SK-N-SH treated with all-trans-retinoic acid at 6 μM for 48 hours (cell line): ENCODE data around the gene KRABD2.

Source experiments
- ATAC-seq: fragments of 200-7000 bp; cut with Tn5 transposase; 3 replicates; pipeline ENCODE4 v1.9.1; 2020; ENCODE audit warnings: mild to moderate bottlenecking, moderate library complexity
- ARNTL ChIP-seq: fragments of 450-650 bp; formaldehyde crosslinking; IDR thresholded peaks from 2 replicates; pipeline ENCODE4 v1.5.0; 2020; ENCODE audit warnings: low read depth, mild to moderate bottlenecking, moderate library complexity, borderline replicate concordance
- BACH2 ChIP-seq: fragments of 250-450 bp; sonication (Bioruptor Pico); IDR thresholded peaks from 2 replicates; pipeline ENCODE4 v1.9.0; 2021; ENCODE audit warnings: mild to moderate bottlenecking, borderline replicate concordance
- CSDC2 ChIP-seq: fragments of 250-450 bp; sonication (Bioruptor Pico); IDR thresholded peaks from 2 replicates; pipeline ENCODE4 v1.5.0; 2020; ENCODE audit warnings: mild to moderate bottlenecking, moderate library complexity
- ESRRG ChIP-seq: fragments of 250-450 bp; sonication (Bioruptor Pico); IDR thresholded peaks from 2 replicates; pipeline ENCODE4 v1.6.1; 2021; ENCODE audit warnings: mild to moderate bottlenecking
- OSR1 ChIP-seq: fragments of 250-450 bp; sonication (Bioruptor Pico); IDR thresholded peaks from 2 replicates; pipeline ENCODE4 v1.8.0; 2022; ENCODE audit warnings: moderate library complexity, mild to moderate bottlenecking, inconsistent platforms
- SNAI2 ChIP-seq: fragments of 250-450 bp; sonication (Bioruptor Pico); IDR thresholded peaks from 2 replicates; pipeline ENCODE4 v1.5.0; 2020; ENCODE audit warnings: mild to moderate bottlenecking, moderate library complexity
- ZC3H10 ChIP-seq: fragments of 250-450 bp; sonication (Bioruptor Pico); IDR thresholded peaks from 2 replicates; pipeline ENCODE4 v1.5.1; 2021; ENCODE audit warnings: mild to moderate bottlenecking, moderate library complexity
- ZFP3 ChIP-seq: fragments of 250-450 bp; sonication (Bioruptor Pico); IDR thresholded peaks from 2 replicates; pipeline ENCODE4 v1.5.0; 2020; ENCODE audit warnings: mild to moderate bottlenecking, moderate library complexity
- ZFP30 ChIP-seq: fragments of 450-650 bp; formaldehyde crosslinking; IDR thresholded peaks from 2 replicates; pipeline ENCODE4 v1.5.0; 2022; ENCODE audit warnings: mild to moderate bottlenecking, moderate library complexity
- ZNF565 ChIP-seq: fragments of 450-650 bp; formaldehyde crosslinking; conservative IDR thresholded peaks from 2 replicates; pipeline ENCODE4 v1.5.0; 2020; ENCODE audit warnings: low read depth, mild to moderate bottlenecking, moderate library complexity
- ZNF8 ChIP-seq: fragments of 450-650 bp; formaldehyde crosslinking; IDR thresholded peaks from 2 replicates; pipeline ENCODE4 v1.5.0; 2020; ENCODE audit warnings: mild to moderate bottlenecking, moderate library complexity
- TF ChIP-seq, protein P1 (sequence below): fragments of 250-450 bp; sonication (Bioruptor Pico); IDR thresholded peaks from 2 replicates; pipeline ENCODE4 v1.5.1; 2020; ENCODE audit warnings: low read depth, mild to moderate bottlenecking, moderate library complexity
- TF ChIP-seq, protein P2 (sequence below): fragments of 250-450 bp; sonication (Bioruptor Pico); IDR thresholded peaks from 2 replicates; pipeline ENCODE4 v1.5.1; 2021; ENCODE audit warnings: mild to moderate bottlenecking, moderate library complexity
- TF ChIP-seq, protein P3 (sequence below): fragments of 250-450 bp; sonication (Bioruptor Pico); IDR thresholded peaks from 2 replicates; pipeline ENCODE4 v1.5.0; 2020; ENCODE audit warnings: mild to moderate bottlenecking, moderate library complexity
- TF ChIP-seq, protein P4 (sequence below): fragments of 250-450 bp; sonication (Bioruptor Pico); IDR thresholded peaks from 2 replicates; pipeline ENCODE4 v1.8.0; 2020; ENCODE audit warnings: mild to moderate bottlenecking, moderate library complexity, borderline replicate concordance

The KRABD2 gene

DNA sequence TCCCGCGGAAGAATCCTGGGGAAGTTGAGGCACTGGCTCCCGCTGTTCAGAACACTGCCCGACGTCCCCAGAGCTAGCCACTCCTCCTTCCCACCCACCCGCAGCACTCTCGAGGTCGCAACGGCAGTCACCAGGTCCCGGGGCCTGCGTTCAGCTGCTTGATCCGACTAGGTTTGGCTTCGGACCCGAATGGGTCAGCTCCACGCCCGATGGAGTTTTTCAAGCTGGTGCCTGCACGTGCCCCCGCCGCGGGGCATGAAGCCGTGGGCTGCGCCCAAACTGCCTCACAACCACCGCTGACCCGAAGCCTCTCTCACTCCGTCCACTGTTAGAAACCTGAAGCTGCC is 49.2 kb downstream of the KRABD2 start:
- ATAC-seq = no peak; the same call in 2 of the 3 replicates
- no peak for TF ChIP-seq SNAI2 (CRISPR knock-in tag)
- TF ChIP-seq, protein P1, sequence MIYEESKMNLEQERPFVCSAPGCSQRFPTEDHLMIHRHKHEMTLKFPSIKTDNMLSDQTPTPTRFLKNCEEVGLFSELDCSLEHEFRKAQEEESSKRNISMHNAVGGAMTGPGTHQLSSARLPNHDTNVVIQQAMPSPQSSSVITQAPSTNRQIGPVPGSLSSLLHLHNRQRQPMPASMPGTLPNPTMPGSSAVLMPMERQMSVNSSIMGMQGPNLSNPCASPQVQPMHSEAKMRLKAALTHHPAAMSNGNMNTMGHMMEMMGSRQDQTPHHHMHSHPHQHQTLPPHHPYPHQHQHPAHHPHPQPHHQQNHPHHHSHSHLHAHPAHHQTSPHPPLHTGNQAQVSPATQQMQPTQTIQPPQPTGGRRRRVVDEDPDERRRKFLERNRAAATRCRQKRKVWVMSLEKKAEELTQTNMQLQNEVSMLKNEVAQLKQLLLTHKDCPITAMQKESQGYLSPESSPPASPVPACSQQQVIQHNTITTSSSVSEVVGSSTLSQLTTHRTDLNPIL = no peak
- TF ChIP-seq ARNTL (CRISPR knock-in tag) = no peak
- TF ChIP-seq OSR1 (CRISPR knock-in tag) = no peak
- TF ChIP-seq ZNF565 (CRISPR knock-in tag) = no peak
- TF ChIP-seq, protein P2, sequence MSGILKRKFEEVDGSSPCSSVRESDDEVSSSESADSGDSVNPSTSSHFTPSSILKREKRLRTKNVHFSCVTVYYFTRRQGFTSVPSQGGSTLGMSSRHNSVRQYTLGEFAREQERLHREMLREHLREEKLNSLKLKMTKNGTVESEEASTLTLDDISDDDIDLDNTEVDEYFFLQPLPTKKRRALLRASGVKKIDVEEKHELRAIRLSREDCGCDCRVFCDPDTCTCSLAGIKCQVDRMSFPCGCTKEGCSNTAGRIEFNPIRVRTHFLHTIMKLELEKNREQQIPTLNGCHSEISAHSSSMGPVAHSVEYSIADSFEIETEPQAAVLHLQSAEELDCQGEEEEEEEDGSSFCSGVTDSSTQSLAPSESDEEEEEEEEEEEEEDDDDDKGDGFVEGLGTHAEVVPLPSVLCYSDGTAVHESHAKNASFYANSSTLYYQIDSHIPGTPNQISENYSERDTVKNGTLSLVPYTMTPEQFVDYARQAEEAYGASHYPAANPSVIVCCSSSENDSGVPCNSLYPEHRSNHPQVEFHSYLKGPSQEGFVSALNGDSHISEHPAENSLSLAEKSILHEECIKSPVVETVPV = no peak
- TF ChIP-seq CSDC2 (CRISPR knock-in tag) = no peak
- TF ChIP-seq, protein P3, sequence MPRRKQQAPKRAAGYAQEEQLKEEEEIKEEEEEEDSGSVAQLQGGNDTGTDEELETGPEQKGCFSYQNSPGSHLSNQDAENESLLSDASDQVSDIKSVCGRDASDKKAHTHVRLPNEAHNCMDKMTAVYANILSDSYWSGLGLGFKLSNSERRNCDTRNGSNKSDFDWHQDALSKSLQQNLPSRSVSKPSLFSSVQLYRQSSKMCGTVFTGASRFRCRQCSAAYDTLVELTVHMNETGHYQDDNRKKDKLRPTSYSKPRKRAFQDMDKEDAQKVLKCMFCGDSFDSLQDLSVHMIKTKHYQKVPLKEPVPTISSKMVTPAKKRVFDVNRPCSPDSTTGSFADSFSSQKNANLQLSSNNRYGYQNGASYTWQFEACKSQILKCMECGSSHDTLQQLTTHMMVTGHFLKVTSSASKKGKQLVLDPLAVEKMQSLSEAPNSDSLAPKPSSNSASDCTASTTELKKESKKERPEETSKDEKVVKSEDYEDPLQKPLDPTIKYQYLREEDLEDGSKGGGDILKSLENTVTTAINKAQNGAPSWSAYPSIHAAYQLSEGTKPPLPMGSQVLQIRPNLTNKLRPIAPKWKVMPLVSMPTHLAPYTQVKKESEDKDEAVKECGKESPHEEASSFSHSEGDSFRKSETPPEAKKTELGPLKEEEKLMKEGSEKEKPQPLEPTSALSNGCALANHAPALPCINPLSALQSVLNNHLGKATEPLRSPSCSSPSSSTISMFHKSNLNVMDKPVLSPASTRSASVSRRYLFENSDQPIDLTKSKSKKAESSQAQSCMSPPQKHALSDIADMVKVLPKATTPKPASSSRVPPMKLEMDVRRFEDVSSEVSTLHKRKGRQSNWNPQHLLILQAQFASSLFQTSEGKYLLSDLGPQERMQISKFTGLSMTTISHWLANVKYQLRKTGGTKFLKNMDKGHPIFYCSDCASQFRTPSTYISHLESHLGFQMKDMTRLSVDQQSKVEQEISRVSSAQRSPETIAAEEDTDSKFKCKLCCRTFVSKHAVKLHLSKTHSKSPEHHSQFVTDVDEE (CRISPR knock-in tag) = no peak
- TF ChIP-seq ZFP3 (CRISPR knock-in tag) = no peak
- no peak for TF ChIP-seq ESRRG (CRISPR knock-in tag)
- no peak for TF ChIP-seq ZC3H10 (CRISPR knock-in tag)
- TF ChIP-seq ZNF8 = no peak
- no peak for TF ChIP-seq ZFP30 (CRISPR knock-in tag)
- TF ChIP-seq, protein P4, sequence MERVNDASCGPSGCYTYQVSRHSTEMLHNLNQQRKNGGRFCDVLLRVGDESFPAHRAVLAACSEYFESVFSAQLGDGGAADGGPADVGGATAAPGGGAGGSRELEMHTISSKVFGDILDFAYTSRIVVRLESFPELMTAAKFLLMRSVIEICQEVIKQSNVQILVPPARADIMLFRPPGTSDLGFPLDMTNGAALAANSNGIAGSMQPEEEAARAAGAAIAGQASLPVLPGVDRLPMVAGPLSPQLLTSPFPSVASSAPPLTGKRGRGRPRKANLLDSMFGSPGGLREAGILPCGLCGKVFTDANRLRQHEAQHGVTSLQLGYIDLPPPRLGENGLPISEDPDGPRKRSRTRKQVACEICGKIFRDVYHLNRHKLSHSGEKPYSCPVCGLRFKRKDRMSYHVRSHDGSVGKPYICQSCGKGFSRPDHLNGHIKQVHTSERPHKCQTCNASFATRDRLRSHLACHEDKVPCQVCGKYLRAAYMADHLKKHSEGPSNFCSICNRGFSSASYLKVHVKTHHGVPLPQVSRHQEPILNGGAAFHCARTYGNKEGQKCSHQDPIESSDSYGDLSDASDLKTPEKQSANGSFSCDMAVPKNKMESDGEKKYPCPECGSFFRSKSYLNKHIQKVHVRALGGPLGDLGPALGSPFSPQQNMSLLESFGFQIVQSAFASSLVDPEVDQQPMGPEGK = no peak
- TF ChIP-seq BACH2 (CRISPR knock-in tag) = no peak
- TF ChIP-seq, all 23 proteins: peak for 0
